Measurements from ENCODE around the gene TRA2B. TPM values are rescaled to one million over a fixed set of nuclear protein-coding genes. Genes with fewer than 3 reads are reported as not detected.

TRA2B gene
- polyA plus RNA-seq, 1 donor from 2014 or later: 637 TPM

DNA sequence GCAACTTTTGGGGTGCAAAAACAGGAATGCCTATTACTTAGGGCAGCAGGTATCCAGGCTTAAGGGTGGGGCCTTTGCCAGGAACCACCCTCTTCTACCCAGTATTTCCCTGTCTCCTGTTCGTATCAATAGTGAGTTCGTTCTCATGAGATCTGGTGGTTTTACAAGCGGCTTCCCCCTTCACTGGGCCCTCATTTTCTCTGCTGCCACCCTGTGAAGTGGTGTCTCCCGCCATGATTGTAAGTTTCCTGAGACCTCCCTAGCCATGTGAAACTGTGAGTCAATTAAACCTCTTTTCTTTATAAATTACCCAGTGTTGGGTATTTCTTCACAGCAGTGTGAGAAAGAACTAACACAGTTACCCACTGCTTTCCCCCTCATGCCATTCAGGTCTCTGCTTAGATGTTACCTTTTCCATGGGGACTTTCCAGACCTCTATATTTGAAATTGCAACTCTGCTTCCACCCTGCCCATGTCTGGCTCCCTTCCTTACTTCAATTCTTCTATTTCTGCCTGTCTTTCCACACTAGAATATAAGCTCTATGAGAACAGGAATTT, 23.9 kb upstream of the TRA2B start:
- no peaks in the 10 kb centered on the region for H3K36me3 ChIP-seq (ENCODE audit: insufficient read depth, low read length)
- H3K9ac ChIP-seq (ENCODE audit: low read length): no peak overlapping the region
- H3K27ac ChIP-seq (ENCODE audit: low read length): no peak overlapping the region
- no peaks in the 10 kb centered on the region for H3K27me3 ChIP-seq (ENCODE audit: insufficient read depth, low read depth, low read length)
- H2AFZ ChIP-seq (ENCODE audit: low read depth, low read length): no peak overlapping the region
- no peaks in the 10 kb centered on the region for H3F3A ChIP-seq (ENCODE audit: insufficient read depth, low read length, poor library complexity, severe bottlenecking)
- no peaks in the 10 kb centered on the region for H3K79me2 ChIP-seq (replicated peaks; ENCODE audit: insufficient read depth, low read length)
- H3K9me3 ChIP-seq (ENCODE audit: low read length): no peaks in the 10 kb centered on the region
- no peaks in the 10 kb centered on the region for H4K20me1 ChIP-seq (ENCODE audit: insufficient read depth)
- TF ChIP-seq POLR2AphosphoS5 (IDR thresholded peaks at IDR 0.05): no peak
- TF ChIP-seq, protein P1, sequence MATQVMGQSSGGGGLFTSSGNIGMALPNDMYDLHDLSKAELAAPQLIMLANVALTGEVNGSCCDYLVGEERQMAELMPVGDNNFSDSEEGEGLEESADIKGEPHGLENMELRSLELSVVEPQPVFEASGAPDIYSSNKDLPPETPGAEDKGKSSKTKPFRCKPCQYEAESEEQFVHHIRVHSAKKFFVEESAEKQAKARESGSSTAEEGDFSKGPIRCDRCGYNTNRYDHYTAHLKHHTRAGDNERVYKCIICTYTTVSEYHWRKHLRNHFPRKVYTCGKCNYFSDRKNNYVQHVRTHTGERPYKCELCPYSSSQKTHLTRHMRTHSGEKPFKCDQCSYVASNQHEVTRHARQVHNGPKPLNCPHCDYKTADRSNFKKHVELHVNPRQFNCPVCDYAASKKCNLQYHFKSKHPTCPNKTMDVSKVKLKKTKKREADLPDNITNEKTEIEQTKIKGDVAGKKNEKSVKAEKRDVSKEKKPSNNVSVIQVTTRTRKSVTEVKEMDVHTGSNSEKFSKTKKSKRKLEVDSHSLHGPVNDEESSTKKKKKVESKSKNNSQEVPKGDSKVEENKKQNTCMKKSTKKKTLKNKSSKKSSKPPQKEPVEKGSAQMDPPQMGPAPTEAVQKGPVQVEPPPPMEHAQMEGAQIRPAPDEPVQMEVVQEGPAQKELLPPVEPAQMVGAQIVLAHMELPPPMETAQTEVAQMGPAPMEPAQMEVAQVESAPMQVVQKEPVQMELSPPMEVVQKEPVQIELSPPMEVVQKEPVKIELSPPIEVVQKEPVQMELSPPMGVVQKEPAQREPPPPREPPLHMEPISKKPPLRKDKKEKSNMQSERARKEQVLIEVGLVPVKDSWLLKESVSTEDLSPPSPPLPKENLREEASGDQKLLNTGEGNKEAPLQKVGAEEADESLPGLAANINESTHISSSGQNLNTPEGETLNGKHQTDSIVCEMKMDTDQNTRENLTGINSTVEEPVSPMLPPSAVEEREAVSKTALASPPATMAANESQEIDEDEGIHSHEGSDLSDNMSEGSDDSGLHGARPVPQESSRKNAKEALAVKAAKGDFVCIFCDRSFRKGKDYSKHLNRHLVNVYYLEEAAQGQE (IDR thresholded peaks at IDR 0.05; ENCODE audit: borderline replicate concordance): no peak
- no peak for TF ChIP-seq RAD21 (conservative IDR thresholded peaks at IDR 0.05)
- H3K4me3 ChIP-seq (ENCODE audit: low read length): no peak overlapping the region
- H3K9me2 ChIP-seq (ENCODE audit: insufficient read depth, low read length): no peaks in the 10 kb centered on the region
- no peak overlapping the region for H3K4me2 ChIP-seq (ENCODE audit: low read length)

DNA sequence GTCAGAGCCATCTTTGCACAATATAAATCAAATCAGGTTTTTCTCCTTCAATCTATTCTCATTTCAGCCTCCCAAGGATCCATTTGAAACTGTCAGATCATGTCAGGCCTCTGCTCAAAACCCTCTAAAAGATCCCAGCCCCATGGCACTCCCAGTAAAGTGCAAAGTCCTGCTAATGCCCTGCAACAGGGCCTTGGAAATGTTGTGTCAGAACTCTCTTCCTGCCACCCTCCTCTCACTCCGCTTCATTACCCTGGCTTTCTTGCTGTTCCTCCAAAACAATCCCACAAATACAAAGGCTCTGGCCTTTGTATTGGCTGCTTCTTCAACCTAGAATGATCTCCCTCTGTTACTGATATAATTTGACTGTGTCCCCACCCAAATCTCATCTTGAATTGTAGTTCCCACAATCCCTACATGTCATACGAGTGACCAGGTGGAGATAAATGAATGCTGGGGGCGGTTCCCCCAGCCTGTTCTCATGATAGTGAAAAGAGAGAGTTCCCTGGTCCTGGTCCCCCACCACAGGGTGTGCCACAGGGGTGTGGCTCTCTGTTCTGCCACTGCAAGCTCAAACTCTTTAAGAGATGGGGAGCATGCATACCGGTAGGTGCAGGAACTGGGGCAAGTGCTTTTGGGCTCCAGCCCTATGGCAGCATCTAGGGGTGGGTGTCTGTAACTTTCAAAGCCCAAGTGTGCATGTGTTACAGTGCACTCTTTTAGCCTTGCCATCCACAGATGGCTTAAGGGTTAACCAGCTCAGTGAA, 22.9 kb upstream of the TRA2B start:
- TF ChIP-seq EP300 (conservative IDR thresholded peaks at IDR 0.05; ENCODE audit: poor library complexity, severe bottlenecking): no peak
- TF ChIP-seq MXI1 (conservative IDR thresholded peaks at IDR 0.05; ENCODE audit: poor library complexity, severe bottlenecking): no peak
- TF ChIP-seq POLR2AphosphoS5 (IDR thresholded peaks at IDR 0.05): no peak
- TF ChIP-seq, protein P2, sequence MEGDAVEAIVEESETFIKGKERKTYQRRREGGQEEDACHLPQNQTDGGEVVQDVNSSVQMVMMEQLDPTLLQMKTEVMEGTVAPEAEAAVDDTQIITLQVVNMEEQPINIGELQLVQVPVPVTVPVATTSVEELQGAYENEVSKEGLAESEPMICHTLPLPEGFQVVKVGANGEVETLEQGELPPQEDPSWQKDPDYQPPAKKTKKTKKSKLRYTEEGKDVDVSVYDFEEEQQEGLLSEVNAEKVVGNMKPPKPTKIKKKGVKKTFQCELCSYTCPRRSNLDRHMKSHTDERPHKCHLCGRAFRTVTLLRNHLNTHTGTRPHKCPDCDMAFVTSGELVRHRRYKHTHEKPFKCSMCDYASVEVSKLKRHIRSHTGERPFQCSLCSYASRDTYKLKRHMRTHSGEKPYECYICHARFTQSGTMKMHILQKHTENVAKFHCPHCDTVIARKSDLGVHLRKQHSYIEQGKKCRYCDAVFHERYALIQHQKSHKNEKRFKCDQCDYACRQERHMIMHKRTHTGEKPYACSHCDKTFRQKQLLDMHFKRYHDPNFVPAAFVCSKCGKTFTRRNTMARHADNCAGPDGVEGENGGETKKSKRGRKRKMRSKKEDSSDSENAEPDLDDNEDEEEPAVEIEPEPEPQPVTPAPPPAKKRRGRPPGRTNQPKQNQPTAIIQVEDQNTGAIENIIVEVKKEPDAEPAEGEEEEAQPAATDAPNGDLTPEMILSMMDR (IDR thresholded peaks at IDR 0.05; ENCODE audit: poor library complexity, severe bottlenecking): no peak
- TF ChIP-seq, protein P1 (IDR thresholded peaks at IDR 0.05; ENCODE audit: borderline replicate concordance): no peak
- TF ChIP-seq RAD21 (conservative IDR thresholded peaks at IDR 0.05): no peak
- TF ChIP-seq TAF1 (IDR thresholded peaks at IDR 0.05; ENCODE audit: low read depth): no peak
- TF ChIP-seq EZH2 (IDR thresholded peaks at IDR 0.05; ENCODE audit: borderline replicate concordance, insufficient read depth, low read length, poor library complexity, severe bottlenecking): no peak
- no peak for TF ChIP-seq SMC3 (conservative IDR thresholded peaks at IDR 0.05; ENCODE audit: poor library complexity)
- Histone ChIP-seq H2AFZ (ENCODE audit: low read depth, low read length) (no peak overlapping the region), H3K9me2 (ENCODE audit: insufficient read depth, low read length) (no peaks in the 10 kb centered on the region), H3K9ac (ENCODE audit: low read length) (no peak overlapping the region), H3K4me3 (ENCODE audit: low read length) (no peak overlapping the region), H3K27ac (ENCODE audit: low read length) (no peak overlapping the region), H3K4me2 (ENCODE audit: low read length) (no peak overlapping the region), H3K9me3 (ENCODE audit: low read length) (no peaks in the 10 kb centered on the region), H3F3A (ENCODE audit: insufficient read depth, low read length, poor library complexity, severe bottlenecking) (no peaks in the 10 kb centered on the region), H3K79me2 (replicated peaks; ENCODE audit: insufficient read depth, low read length) (no peaks in the 10 kb centered on the region), H3K27me3 (ENCODE audit: insufficient read depth, low read depth, low read length) (no peaks in the 10 kb centered on the region), H4K20me1 (ENCODE audit: insufficient read depth) (no peaks in the 10 kb centered on the region), H3K36me3 (ENCODE audit: insufficient read depth, low read length) (no peaks in the 10 kb centered on the region)
